ENCODE data around the gene TDRD7.

GRCh38 chr9:97427885-97428284 is 16.0 kb downstream of the TDRD7 start:
- TF ChIP-seq NFRKB (IDR thresholded peaks at IDR 0.05) = no peak
- TF ChIP-seq BHLHE40 (IDR thresholded peaks at IDR 0.05; ENCODE audit: borderline replicate concordance) = no peak
